Caco-2 (cell line): ENCODE results near the gene STAG1. TPM values are rescaled to one million over a fixed set of nuclear protein-coding genes. Genes with fewer than 3 reads are reported as not detected.

ENCODE experiments used
- BruUV-seq: library from RNA; stranded (reverse); fragments of 400-500 nt; replicated peaks from 2 replicates; lab custom pipeline; 2021; lab: Mats Ljungman, UMichigan
- CTCF ChIA-PET: fragments of 300-600 bp; sonication (Branson Sonifier 250); formaldehyde crosslinking; loops from one replicate; lab custom pipeline; 2022; ENCODE audit warnings: antibody characterized with exemption; lab: Charles Lee
- POLR2A ChIA-PET: fragments of 300-600 bp; sonication (Branson Sonifier 250); formaldehyde crosslinking; loops from one replicate; lab custom pipeline; 2022; ENCODE audit warnings: antibody characterized with exemption; lab: Charles Lee
- DNase-seq, 2 experiments: peaks; one replicate each; pipeline versions ENCODE4 v3.0.0 to v3.0.0-alpha.2; 2020 to 2022
- H3K27me3 ChIP-seq: replicated peaks from 2 replicates; pipeline ENCODE4 v1.6.0; 2011; ENCODE audit warnings: low read length; ENCODE audit not compliant: control insufficient read depth, insufficient read depth
- H3K36me3 ChIP-seq: 2 replicates; pipeline ENCODE4 v1.5.1; 2011; ENCODE audit warnings: low read length; ENCODE audit not compliant: control insufficient read depth, insufficient read depth
- H3K4me1 ChIP-seq: fragments of 250-450 bp; sonication (Bioruptor Pico); 2 replicates; pipeline ENCODE4 v1.5.1; 2020; ENCODE audit warnings: mild to moderate bottlenecking
- H3K4me3 ChIP-seq: 2 replicates; pipeline ENCODE4 v1.5.1; 2011; ENCODE audit warnings: low read depth, mild to moderate bottlenecking, control low read depth, low read length
- H3K9me3 ChIP-seq: fragments of 250-450 bp; sonication (Bioruptor Pico); 2 replicates; pipeline ENCODE4 v1.5.1; 2020; ENCODE audit warnings: mild to moderate bottlenecking, moderate library complexity
- H3K27ac Mint-ChIP-seq: one replicate; pipeline ENCODE4 v1.8.0; 2022; ENCODE audit warnings: mixed read lengths; ENCODE audit not compliant: unreplicated experiment
- H3K27me3 Mint-ChIP-seq: one replicate; pipeline ENCODE4 v1.8.0; 2022; ENCODE audit warnings: mixed read lengths; ENCODE audit not compliant: insufficient read depth, unreplicated experiment
- H3K36me3 Mint-ChIP-seq: one replicate; pipeline ENCODE4 v1.8.0; 2022; ENCODE audit warnings: mild to moderate bottlenecking, mixed read lengths; ENCODE audit not compliant: insufficient read depth, unreplicated experiment
- H3K4me1 Mint-ChIP-seq: one replicate; pipeline ENCODE4 v1.8.0; 2022; ENCODE audit warnings: low read depth, mixed read lengths; ENCODE audit not compliant: unreplicated experiment
- H3K4me3 Mint-ChIP-seq: one replicate; pipeline ENCODE4 v1.8.0; 2022; ENCODE audit warnings: mild to moderate bottlenecking, moderate library complexity, mixed read lengths; ENCODE audit not compliant: unreplicated experiment
- H3K9me3 Mint-ChIP-seq: one replicate; pipeline ENCODE4 v1.8.0; 2022; ENCODE audit warnings: mixed read lengths; ENCODE audit not compliant: unreplicated experiment
- CTCF ChIP-seq, 2 experiments: fragments of 200-600 bp in 1 of 2; IDR thresholded peaks; 1 replicate in 1 of 2; 2 replicates in 1 of 2; pipeline versions ENCODE4 v1.5.1 to v1.8.0; 2011 to 2022; ENCODE audit warnings: antibody characterized with exemption in 1 of 2, control low read depth in 1 of 2, inconsistent platforms in 1 of 2, low read depth in 1 of 2, low read length in 1 of 2, mild to moderate bottlenecking in 1 of 2, moderate library complexity in 1 of 2; ENCODE audit not compliant: insufficient read depth in 1 of 2, severe bottlenecking in 1 of 2, unreplicated experiment in 1 of 2
- intact Hi-C: fragments of 100-400 bp; cut with micrococcal nuclease; formaldehyde crosslinking; loops from one replicate; pipeline ENCODE4 v1.10.0; 2022; ENCODE audit not compliant: unreplicated experiment
- total RNA-seq: library from RNA; stranded (reverse); gene quantifications from 2 replicates; pipeline ENCODE4 v1.2.3, GENCODE V29; 2022

Gene STAG1
- total RNA-seq, 1 experiment from 2014 or later: 37.5 TPM

GRCh38 chr3:136630915-136631314 is 121.3 kb downstream of the STAG1 start:
- no TSS peak for BruUV-seq
- ChIA-PET POLR2A (no interaction called here), CTCF (no interaction called here)
- peaks cover 36% of the 10 kb centered on the region for H3K4me1 Mint-ChIP-seq
- no peak overlapping the region for H3K4me3 ChIP-seq
- TF ChIP-seq CTCF (IDR thresholded peaks at IDR 0.05; ENCODE audit: insufficient read depth in 1 of 2, low read depth in 1 of 2, low read length in 1 of 2, severe bottlenecking in 1 of 2, unreplicated experiment in 1 of 2): no peak
- peaks cover 2% of the 10 kb centered on the region; the same call in 1 of the 2 replicates for H3K36me3 ChIP-seq
- no peak overlapping the region for H3K27ac Mint-ChIP-seq
- no peaks in the 10 kb centered on the region for H3K9me3 ChIP-seq
- no peak for DNase-seq
- H3K4me3 Mint-ChIP-seq: no peak overlapping the region
- H3K9me3 Mint-ChIP-seq: peaks cover 12% of the 10 kb centered on the region
- intact Hi-C loops: no loop called here
- H3K27me3 Mint-ChIP-seq: no peaks in the 10 kb centered on the region
- H3K27me3 ChIP-seq: no peaks in the 10 kb centered on the region
- H3K4me1 ChIP-seq: peaks cover 29% of the 10 kb centered on the region
- H3K36me3 Mint-ChIP-seq: peaks cover 21% of the 10 kb centered on the region

- Mint-ChIP-seq H3K36me3 (peaks cover 13% of the 10 kb centered on the region), H3K27me3 (no peaks in the 10 kb centered on the region), H3K27ac (no peak overlapping the region), H3K4me1 (peaks cover 43% of the 10 kb centered on the region), H3K9me3 (peaks cover 12% of the 10 kb centered on the region), H3K4me3 (no peak overlapping the region)
- no peaks in the 10 kb centered on the region for H3K9me3 ChIP-seq
- peaks cover 40% of the 10 kb centered on the region for H3K4me1 ChIP-seq
- ChIA-PET POLR2A (no interaction called here), CTCF (no interaction called here)
- H3K27me3 ChIP-seq: no peaks in the 10 kb centered on the region
- DNase-seq: no peak
- TF ChIP-seq CTCF (IDR thresholded peaks at IDR 0.05; ENCODE audit: insufficient read depth in 1 of 2, low read depth in 1 of 2, low read length in 1 of 2, severe bottlenecking in 1 of 2, unreplicated experiment in 1 of 2): no peak
- no TSS peak for BruUV-seq
- intact Hi-C loops: no loop called here
- no peak overlapping the region for H3K4me3 ChIP-seq
- peaks cover 2% of the 10 kb centered on the region; the same call in 1 of the 2 replicates for H3K36me3 ChIP-seq
These were observed 125.7 kb downstream of the STAG1 start for GRCh38 chr3:136626493-136626892.

GRCh38 chr3:136624894-136625815 is 127.0 kb downstream of the STAG1 start:
- ChIA-PET CTCF (interaction anchor here (0.6 to 1.3 kb wide), 2 partner anchors 127 to 389 kb away, joined by 4 to 19 read pairs; partner anchors contain the start of gene STAG1), POLR2A (interaction anchor here (0.5 to 1.6 kb wide), 2 partner anchors 127 to 196 kb away, joined by 3 to 9 read pairs; partner anchors contain the start of gene STAG1)
- BruUV-seq: TSS peak; percentile 81
- Histone ChIP-seq H3K9me3 (no peaks in the 10 kb centered on the region), H3K27me3 (no peaks in the 10 kb centered on the region), H3K4me1 (peaks cover 40% of the 10 kb centered on the region), H3K36me3 (peaks cover 2% of the 10 kb centered on the region; the same call in 1 of the 2 replicates), H3K4me3 (no peak overlapping the region)
- H3K27ac Mint-ChIP-seq: peak overlapping the region; percentile 87
- H3K4me1 Mint-ChIP-seq: peaks cover 36% of the 10 kb centered on the region
- H3K4me3 Mint-ChIP-seq: peak overlapping the region; percentile 73
- no peak for TF ChIP-seq CTCF (IDR thresholded peaks at IDR 0.05; ENCODE audit: insufficient read depth in 1 of 2, low read depth in 1 of 2, low read length in 1 of 2, severe bottlenecking in 1 of 2, unreplicated experiment in 1 of 2)
- DNase-seq: peak; percentile 73 to 80
- intact Hi-C loops: loop anchor here (1.0 to 2.0 kb wide), 3 partner anchors 39 to 128 kb away; partner anchors contain the start of gene STAG1
- H3K27me3 Mint-ChIP-seq: no peaks in the 10 kb centered on the region
- peaks cover 12% of the 10 kb centered on the region for H3K9me3 Mint-ChIP-seq
- H3K36me3 Mint-ChIP-seq: peaks cover 12% of the 10 kb centered on the region
